ENCODE results near the gene C11orf97. TPM values are rescaled to one million over a fixed set of nuclear protein-coding genes. Genes with fewer than 3 reads are reported as not detected.

Gene C11orf97
- total and polyA plus RNA-seq, 9 of the 15 experiments (the other 6 are each of a cell fraction or from before 2014, with no cell fraction given): not detected

- TF ChIP-seq THAP12 (CRISPR knock-in tag; IDR thresholded peaks at IDR 0.05) (no peak), FOXP1 (CRISPR knock-in tag; IDR thresholded peaks at IDR 0.05) (peak; percentile 83; the same call in 1 of the 2 replicates), NUFIP1 (IDR thresholded peaks at IDR 0.05; ENCODE audit: partially characterized antibody) (peak; percentile 15), ZNF740 (CRISPR knock-in tag; IDR thresholded peaks at IDR 0.05) (peak; percentile 53), ZNF740 (tag; IDR thresholded peaks at IDR 0.05) (no peak), TRIM28 (IDR thresholded peaks at IDR 0.05) (no peak), FOXA3 (CRISPR knock-in tag; conservative IDR thresholded peaks at IDR 0.05 in 1 of 2, IDR thresholded peaks at IDR 0.05 in 1 of 2) (peak in 1 of 2 experiments; percentile 75; a peak in 1 of 4 replicates), TBP (optimal IDR thresholded peaks at IDR 0.05; ENCODE audit: low read depth, low read length) (peak; percentile 70), E4F1 (CRISPR knock-in tag; IDR thresholded peaks at IDR 0.05; ENCODE audit: borderline replicate concordance) (no peak), ZNF212 (CRISPR knock-in tag; IDR thresholded peaks at IDR 0.05) (no peak), MNT (conservative IDR thresholded peaks at IDR 0.05) (peak in 1 of 2 experiments; percentile 71; a peak in 3 of 4 replicates), SRSF9 (IDR thresholded peaks at IDR 0.05; ENCODE audit: borderline replicate concordance, low read depth, low read length) (no peak), PCBP2 (IDR thresholded peaks at IDR 0.05; ENCODE audit: low read depth, low read length, poor library complexity, severe bottlenecking) (no peak), L3MBTL2 (IDR thresholded peaks at IDR 0.05) (peak; percentile 95), ZBTB1 (CRISPR knock-in tag; IDR thresholded peaks at IDR 0.05; ENCODE audit: borderline replicate concordance, low read depth) (peak; percentile 37; the same call in 1 of the 2 replicates), EHMT2 (IDR thresholded peaks at IDR 0.05) (peak; percentile 23; the same call in 1 of the 2 replicates), SRF (CRISPR knock-in tag; IDR thresholded peaks at IDR 0.05) (peak in 1 of 2 experiments; percentile 78; a peak in 2 of 4 replicates)
These were observed 31.7 kb downstream of the C11orf97 start, which contains the start of gene FUT4 (continued) for GRCh38 chr11:94543695-94544645.
